ENCODE measurements around the gene DNAJC11. TPM values are rescaled to one million over a fixed set of nuclear protein-coding genes. Genes with fewer than 3 reads are reported as not detected.

DNAJC11 gene
- total RNA-seq, 2 donors from 2014 or later, result 64.7 to 71.1 TPM

GRCh38 chr1:6596351-6596750 lies 105.3 kb downstream of the DNAJC11 start:
- Histone ChIP-seq H3K9ac (ENCODE audit: extremely low read depth, low read length, poor library complexity, severe bottlenecking) (no peak overlapping the region), H3K27ac (ENCODE audit: low read depth, low read length) (no peak overlapping the region), H3K27me3 (ENCODE audit: control insufficient read depth, insufficient read depth, low read length, poor library complexity, severe bottlenecking) (no peaks in the 10 kb centered on the region), H3K9me3 (ENCODE audit: control insufficient read depth, low read length) (no peaks in the 10 kb centered on the region), H3K4me3 (ENCODE audit: low read length) (no peak overlapping the region), H3K4me1 (ENCODE audit: control insufficient read depth, insufficient read depth, low read length) (peaks cover 4% of the 10 kb centered on the region), H3K36me3 (ENCODE audit: control insufficient read depth, insufficient read depth, low read length) (peaks cover 62% of the 10 kb centered on the region)
- H3K27me3 Mint-ChIP-seq (ENCODE audit: insufficient read depth), result no peaks in the 10 kb centered on the region
- DNase-seq, result no peak
- H3K36me3 Mint-ChIP-seq (ENCODE audit: low read depth), result peaks cover 34% of the 10 kb centered on the region
- H3K27ac Mint-ChIP-seq, result no peak overlapping the region
- WGBS, 2 experiments (ENCODE audit: insufficient coverage in 1 of 2, insufficient read length in 1 of 2), result 96 to 98% methylated on average over 4 to 7 of the region's 7 CpGs
- H3K9me3 Mint-ChIP-seq, result no peaks in the 10 kb centered on the region
- H3K4me1 Mint-ChIP-seq, result peaks cover 8% of the 10 kb centered on the region
- H3K4me3 Mint-ChIP-seq, result no peak overlapping the region
- no peak for TF ChIP-seq CTCF (conservative IDR thresholded peaks at IDR 0.05)

- Mint-ChIP-seq H3K27ac (no peak overlapping the region), H3K4me1 (peaks cover 2% of the 10 kb centered on the region), H3K9me3 (no peaks in the 10 kb centered on the region), H3K4me3 (no peak overlapping the region), H3K27me3 (ENCODE audit: insufficient read depth) (no peaks in the 10 kb centered on the region), H3K36me3 (ENCODE audit: low read depth) (peaks cover 38% of the 10 kb centered on the region)
- peak; percentile 25 for DNase-seq
- no peak overlapping the region for H3K27ac ChIP-seq (ENCODE audit: low read depth, low read length)
- WGBS, 2 experiments (ENCODE audit: insufficient coverage in 1 of 2, insufficient read length in 1 of 2), result 91 to 94% methylated on average over 11 of the region's 11 CpGs
- peaks cover 4% of the 10 kb centered on the region for H3K4me1 ChIP-seq (ENCODE audit: control insufficient read depth, insufficient read depth, low read length)
- no peak for TF ChIP-seq CTCF (conservative IDR thresholded peaks at IDR 0.05)
- H3K4me3 ChIP-seq (ENCODE audit: low read length), result no peak overlapping the region
- H3K9ac ChIP-seq (ENCODE audit: extremely low read depth, low read length, poor library complexity, severe bottlenecking), result no peak overlapping the region
- no peaks in the 10 kb centered on the region for H3K9me3 ChIP-seq (ENCODE audit: control insufficient read depth, low read length)
- H3K27me3 ChIP-seq (ENCODE audit: control insufficient read depth, insufficient read depth, low read length, poor library complexity, severe bottlenecking), result no peaks in the 10 kb centered on the region
- H3K36me3 ChIP-seq (ENCODE audit: control insufficient read depth, insufficient read depth, low read length), result peaks cover 69% of the 10 kb centered on the region
These were observed 106.5 kb downstream of the DNAJC11 start for GRCh38 chr1:6594977-6595740.

GRCh38 chr1:6593810-6594209 lies 107.8 kb downstream of the DNAJC11 start:
- 94 to 98% methylated on average over 14 to 15 of the region's 15 CpGs for WGBS, 2 experiments (ENCODE audit: insufficient coverage in 1 of 2, insufficient read length in 1 of 2)
- H3K9me3 Mint-ChIP-seq, result no peaks in the 10 kb centered on the region
- Histone ChIP-seq H3K9me3 (ENCODE audit: control insufficient read depth, low read length) (no peaks in the 10 kb centered on the region), H3K4me3 (ENCODE audit: low read length) (no peak overlapping the region), H3K27ac (ENCODE audit: low read depth, low read length) (no peak overlapping the region), H3K36me3 (ENCODE audit: control insufficient read depth, insufficient read depth, low read length) (peaks cover 65% of the 10 kb centered on the region), H3K27me3 (ENCODE audit: control insufficient read depth, insufficient read depth, low read length, poor library complexity, severe bottlenecking) (no peaks in the 10 kb centered on the region), H3K9ac (ENCODE audit: extremely low read depth, low read length, poor library complexity, severe bottlenecking) (no peak overlapping the region), H3K4me1 (ENCODE audit: control insufficient read depth, insufficient read depth, low read length) (no peaks in the 10 kb centered on the region)
- DNase-seq, result no peak
- no peaks in the 10 kb centered on the region for H3K4me1 Mint-ChIP-seq
- TF ChIP-seq CTCF (conservative IDR thresholded peaks at IDR 0.05), result no peak
- no peak overlapping the region for H3K4me3 Mint-ChIP-seq
- H3K27me3 Mint-ChIP-seq (ENCODE audit: insufficient read depth), result no peaks in the 10 kb centered on the region
- H3K27ac Mint-ChIP-seq, result no peak overlapping the region
- H3K36me3 Mint-ChIP-seq (ENCODE audit: low read depth), result peaks cover 45% of the 10 kb centered on the region

Measured in endodermal cell (in vitro differentiated cells).